DND-41 (cell line): ENCODE data around the gene PRKAB1.

ENCODE experiments used
- EZH2 ChIP-seq: IDR thresholded peaks from 3 replicates; pipeline ENCODE4 v1.6.1; 2012; ENCODE audit warnings: borderline replicate concordance, low read depth, mild to moderate bottlenecking, moderate library complexity, low read length, inconsistent platforms; ENCODE audit not compliant: severe bottlenecking
- TF ChIP-seq, protein P1 (sequence below): IDR thresholded peaks from 2 replicates; pipeline ENCODE4 v1.5.1; 2012; ENCODE audit warnings: borderline replicate concordance, low read length, moderate library complexity, mild to moderate bottlenecking; ENCODE audit not compliant: poor library complexity, severe bottlenecking; ENCODE audit errors: extremely low read depth

DNA sequence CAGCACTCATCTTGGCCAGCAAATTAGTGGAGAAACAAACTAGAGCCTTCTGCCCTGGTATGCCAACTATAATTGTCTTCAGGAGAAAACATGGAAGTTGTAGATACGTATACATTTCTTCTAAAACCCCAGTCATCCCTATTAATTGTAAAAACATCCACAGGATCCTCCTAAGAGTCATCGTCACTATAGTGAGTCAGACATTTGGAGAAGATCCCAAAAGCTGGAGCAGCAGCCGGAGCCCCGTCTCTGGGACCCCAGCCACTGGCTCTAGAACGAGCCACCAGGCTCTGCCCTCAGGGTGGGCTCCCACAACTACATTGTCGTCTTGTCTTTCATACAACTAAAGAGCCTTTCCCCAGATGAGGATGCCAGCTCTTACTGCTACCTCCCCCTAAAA is 15.5 kb downstream of the PRKAB1 start:
- TF ChIP-seq, protein P1, sequence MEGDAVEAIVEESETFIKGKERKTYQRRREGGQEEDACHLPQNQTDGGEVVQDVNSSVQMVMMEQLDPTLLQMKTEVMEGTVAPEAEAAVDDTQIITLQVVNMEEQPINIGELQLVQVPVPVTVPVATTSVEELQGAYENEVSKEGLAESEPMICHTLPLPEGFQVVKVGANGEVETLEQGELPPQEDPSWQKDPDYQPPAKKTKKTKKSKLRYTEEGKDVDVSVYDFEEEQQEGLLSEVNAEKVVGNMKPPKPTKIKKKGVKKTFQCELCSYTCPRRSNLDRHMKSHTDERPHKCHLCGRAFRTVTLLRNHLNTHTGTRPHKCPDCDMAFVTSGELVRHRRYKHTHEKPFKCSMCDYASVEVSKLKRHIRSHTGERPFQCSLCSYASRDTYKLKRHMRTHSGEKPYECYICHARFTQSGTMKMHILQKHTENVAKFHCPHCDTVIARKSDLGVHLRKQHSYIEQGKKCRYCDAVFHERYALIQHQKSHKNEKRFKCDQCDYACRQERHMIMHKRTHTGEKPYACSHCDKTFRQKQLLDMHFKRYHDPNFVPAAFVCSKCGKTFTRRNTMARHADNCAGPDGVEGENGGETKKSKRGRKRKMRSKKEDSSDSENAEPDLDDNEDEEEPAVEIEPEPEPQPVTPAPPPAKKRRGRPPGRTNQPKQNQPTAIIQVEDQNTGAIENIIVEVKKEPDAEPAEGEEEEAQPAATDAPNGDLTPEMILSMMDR, result no peak
- no peak for TF ChIP-seq EZH2
